GM12864 (cell line): ENCODE data around the gene THEM4.

Source experiments
- DNase-seq: peaks from one replicate; pipeline ENCODE4 v3.0.0-alpha.2; 2011; ENCODE audit warnings: low read depth
- H3K4me3 ChIP-seq: 2 replicates; pipeline ENCODE4 v1.5.1; 2011; ENCODE audit warnings: mild to moderate bottlenecking, low read depth, low read length, control low read depth
- TF ChIP-seq, protein P1 (sequence below): IDR thresholded peaks from 2 replicates; pipeline ENCODE4 v1.5.1; 2011; ENCODE audit warnings: low read depth, mild to moderate bottlenecking, moderate library complexity, low read length, control low read depth, inconsistent platforms; ENCODE audit errors: missing control alignments

The THEM4 gene

DNA sequence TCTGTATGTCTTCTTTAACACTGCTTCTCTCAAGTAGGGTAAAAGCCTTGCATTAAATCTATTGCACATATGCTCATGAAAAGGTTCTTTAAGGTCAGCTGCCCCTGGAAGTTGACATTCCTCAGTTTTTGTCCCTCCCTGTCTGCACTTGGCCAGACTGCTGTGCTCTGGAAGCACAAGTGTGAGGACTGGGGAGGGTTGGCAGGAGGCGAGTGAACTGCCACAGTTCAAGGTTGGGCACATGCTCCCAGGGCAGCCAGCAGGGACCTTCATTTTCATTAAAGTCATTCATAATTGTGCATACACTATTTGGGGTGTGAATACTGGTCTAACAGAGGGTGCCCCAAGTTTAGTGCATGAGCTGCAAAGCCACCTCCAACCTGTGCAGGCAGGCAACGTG is 44.9 kb downstream of the THEM4 start:
- H3K4me3 ChIP-seq, result no peak overlapping the region
- TF ChIP-seq, protein P1, sequence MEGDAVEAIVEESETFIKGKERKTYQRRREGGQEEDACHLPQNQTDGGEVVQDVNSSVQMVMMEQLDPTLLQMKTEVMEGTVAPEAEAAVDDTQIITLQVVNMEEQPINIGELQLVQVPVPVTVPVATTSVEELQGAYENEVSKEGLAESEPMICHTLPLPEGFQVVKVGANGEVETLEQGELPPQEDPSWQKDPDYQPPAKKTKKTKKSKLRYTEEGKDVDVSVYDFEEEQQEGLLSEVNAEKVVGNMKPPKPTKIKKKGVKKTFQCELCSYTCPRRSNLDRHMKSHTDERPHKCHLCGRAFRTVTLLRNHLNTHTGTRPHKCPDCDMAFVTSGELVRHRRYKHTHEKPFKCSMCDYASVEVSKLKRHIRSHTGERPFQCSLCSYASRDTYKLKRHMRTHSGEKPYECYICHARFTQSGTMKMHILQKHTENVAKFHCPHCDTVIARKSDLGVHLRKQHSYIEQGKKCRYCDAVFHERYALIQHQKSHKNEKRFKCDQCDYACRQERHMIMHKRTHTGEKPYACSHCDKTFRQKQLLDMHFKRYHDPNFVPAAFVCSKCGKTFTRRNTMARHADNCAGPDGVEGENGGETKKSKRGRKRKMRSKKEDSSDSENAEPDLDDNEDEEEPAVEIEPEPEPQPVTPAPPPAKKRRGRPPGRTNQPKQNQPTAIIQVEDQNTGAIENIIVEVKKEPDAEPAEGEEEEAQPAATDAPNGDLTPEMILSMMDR, result no peak
- DNase-seq, result no peak

DNA sequence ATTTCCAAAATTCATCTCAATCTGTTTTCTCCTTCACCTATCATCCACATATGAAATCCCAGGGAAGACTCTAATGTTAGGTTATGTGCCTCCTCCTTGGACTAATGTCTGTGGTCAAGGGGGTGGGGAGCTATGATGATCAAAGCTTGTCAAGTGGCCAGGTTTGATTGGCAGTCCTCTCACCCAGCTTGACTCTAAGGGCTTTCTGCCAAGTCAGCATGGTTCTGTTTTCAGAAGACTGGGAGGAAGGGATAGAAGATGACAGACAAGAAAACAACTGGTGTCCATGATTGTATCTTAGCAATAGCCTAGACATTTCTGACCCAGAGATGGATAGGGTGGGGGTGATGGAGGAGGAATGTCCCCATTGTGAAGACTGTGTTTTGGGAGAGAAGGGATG is 46.7 kb downstream of the THEM4 start:
- no peak for DNase-seq
- TF ChIP-seq, protein P1, result no peak
- no peak overlapping the region for H3K4me3 ChIP-seq

DNA sequence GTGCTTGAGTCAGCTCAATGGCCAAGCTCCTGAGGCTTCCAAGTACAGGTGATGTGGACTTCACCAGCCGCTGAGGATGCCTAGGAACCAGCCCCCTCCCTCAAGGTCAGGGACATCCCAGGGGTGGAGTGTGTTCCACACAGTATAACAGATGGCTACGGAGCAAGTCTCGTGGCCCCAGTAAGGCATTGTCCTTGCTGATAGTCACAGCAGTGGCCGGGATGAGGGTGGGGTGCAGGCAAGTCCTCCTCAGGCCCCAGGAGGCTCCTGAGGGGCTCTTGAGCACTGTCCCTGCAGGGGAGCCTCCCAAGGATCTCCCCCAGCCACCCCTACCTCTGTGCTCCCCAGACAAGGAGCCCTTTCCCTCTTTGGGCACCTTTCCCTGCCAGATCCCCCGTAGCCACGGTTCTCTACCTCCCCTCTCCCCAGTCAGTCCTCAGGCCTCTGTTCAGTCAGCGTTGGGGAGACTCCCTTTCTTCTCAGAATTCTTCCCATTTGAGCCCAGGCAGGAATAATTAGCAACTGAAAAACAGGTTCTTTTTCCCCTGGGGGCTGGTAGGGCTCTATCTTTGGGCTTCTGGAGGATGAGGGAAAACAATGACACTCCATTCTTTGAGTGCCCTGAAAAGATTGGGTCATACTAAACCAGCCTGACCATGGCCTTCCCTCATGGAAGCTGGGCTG is 48.7 kb downstream of the THEM4 start:
- H3K4me3 ChIP-seq, result no peak overlapping the region
- DNase-seq, result no peak
- TF ChIP-seq, protein P1, result no peak

DNA sequence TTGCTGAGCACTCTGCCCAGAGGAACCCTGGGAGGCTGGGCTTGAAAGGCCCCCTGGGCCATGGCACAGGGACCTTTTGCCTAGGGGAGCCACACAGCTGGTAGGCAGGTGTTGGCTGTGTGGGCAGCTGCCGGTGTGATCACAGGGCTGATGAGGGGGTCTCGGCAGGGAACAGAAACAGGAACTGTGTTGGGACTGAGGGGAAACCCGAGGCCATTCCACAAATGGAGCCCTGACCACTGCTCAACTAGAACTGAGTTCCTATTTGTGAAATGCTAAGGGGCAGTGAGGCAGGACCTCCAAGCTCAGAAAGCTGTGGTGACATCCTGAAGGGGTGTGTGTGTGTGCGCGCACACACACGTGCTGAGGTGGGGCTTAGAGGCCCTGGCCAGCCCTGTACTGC is 49.4 kb downstream of the THEM4 start:
- H3K4me3 ChIP-seq, result no peak overlapping the region
- DNase-seq, result no peak
- TF ChIP-seq, protein P1, result no peak

DNA sequence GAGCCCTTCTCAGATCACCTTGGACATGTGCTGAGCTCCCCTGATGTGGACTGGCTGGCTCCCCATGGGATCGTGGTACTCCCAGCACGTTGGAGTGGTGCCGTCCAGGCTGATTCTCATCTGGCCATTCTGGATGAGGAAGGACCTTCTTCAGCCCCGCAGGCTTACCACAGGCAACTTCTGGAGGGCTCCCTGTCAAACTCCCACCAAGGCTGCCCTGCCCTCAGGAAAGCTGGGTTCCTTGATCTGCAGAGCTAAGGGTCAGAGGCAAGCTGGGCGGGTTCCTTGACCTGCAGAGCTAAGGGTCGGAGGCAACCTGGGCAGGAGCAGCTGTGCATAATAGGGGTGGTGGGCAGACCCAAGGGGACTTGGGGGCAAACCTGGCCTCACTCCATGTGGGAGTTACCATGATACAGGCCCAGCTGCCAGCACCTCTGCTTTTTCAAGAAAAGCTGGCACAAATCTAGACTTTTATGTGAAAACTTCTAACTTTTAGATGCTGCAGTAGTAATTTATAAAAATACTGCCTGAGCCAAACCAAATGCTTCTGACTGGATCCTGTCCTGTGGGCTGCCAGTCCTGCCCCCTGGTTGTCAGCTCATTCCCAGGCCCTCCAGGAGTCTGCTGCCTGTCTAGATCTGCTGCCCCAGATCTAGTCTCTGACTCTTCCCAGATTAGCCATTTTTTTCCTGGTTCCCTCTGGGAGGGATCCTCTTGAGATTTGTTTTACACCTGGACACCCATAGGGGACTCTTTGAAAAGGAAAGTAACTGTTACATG is 50.2 kb downstream of the THEM4 start:
- DNase-seq, result no peak
- TF ChIP-seq, protein P1, result no peak

DNA sequence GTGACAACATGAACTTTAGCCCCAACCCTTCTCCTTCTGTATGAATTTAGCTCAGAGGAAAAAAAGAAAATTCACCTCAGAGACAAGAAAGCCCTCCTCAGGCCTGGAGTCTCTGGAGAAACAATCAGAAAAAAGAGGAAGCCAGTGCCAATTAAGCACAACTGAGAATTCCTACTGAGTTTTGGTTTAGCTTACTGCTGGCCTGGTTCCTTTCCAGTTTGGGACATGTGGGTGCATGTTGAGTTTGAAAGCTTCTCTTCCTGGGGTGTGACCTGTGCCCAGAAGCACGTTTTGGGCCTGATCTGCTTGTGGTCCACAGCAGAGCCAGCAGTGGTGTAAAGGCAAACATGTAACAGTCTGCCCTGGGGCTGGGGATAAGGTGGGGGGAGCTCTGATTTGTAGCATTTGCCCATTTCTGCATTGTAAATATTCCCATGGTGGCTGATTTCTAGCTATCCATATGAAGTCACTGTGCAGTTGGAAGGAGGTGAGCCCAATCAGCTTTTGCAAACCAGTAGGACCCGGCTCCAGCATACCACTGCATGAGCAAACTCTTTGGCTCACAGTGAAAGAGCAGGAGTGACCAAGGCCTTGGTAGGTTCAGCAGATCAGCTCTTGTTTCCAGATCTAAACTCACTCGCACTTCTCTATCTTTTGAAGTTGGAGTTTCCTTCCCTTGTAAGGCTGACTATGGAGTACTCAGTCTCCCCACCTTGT is 51.1 kb downstream of the THEM4 start:
- no peak for DNase-seq
- no peak overlapping the region for H3K4me3 ChIP-seq
- TF ChIP-seq, protein P1, result no peak

More for the DNA sequence above, 50.2 kb downstream of the THEM4 start:
- H3K4me3 ChIP-seq, result no peak overlapping the region
